GM04503 (cell line): ENCODE data around the gene RBPJL.
A peak's percentile ranks its signal among the peaks of the same experiment; 100 is the strongest.
"Not testable (repeated sequence)": the region's sequence is repeated elsewhere in the genome, so short reads cannot be mapped to it uniquely, and the experiment has no call there.

Experiments used
- DNase-seq: peaks from one replicate; pipeline ENCODE4 v3.0.0-alpha.2; 2012; ENCODE audit warnings: low read depth

Gene RBPJL

GRCh38 chr20:45342855-45343531 is 36.4 kb downstream of the RBPJL start:
- DNase-seq = no peak

- no peak for DNase-seq
Measured at GRCh38 chr20:45343532-45344167, 37.0 kb downstream of the RBPJL start.

- peak; percentile 69 for DNase-seq
Measured at GRCh38 chr20:45344168-45344860, 37.7 kb downstream of the RBPJL start.

- no peak for DNase-seq
Measured at GRCh38 chr20:45345104-45345936, 38.7 kb downstream of the RBPJL start.

- no peak for DNase-seq
Measured at GRCh38 chr20:45346291-45346718, 39.7 kb downstream of the RBPJL start.

GRCh38 chr20:45346851-45347250 is 40.2 kb downstream of the RBPJL start:
- DNase-seq = no peak

GRCh38 chr20:45347297-45347935 is 40.8 kb downstream of the RBPJL start:
- DNase-seq = no peak

GRCh38 chr20:45347936-45348778 is 41.5 kb downstream of the RBPJL start, which contains the start of gene SDC4:
TSS of gene SDC4 (minus strand) at chr20:45348424. CDS start at chr20:45348384, 40 bp downstream.
- DNase-seq = no peak

- no peak for DNase-seq
Measured at GRCh38 chr20:45350217-45350616, 43.6 kb downstream of the RBPJL start.

GRCh38 chr20:45350795-45351194 is 44.2 kb downstream of the RBPJL start:
- DNase-seq = not testable (repeated sequence)

GRCh38 chr20:45352729-45353128 is 46.1 kb downstream of the RBPJL start:
- no peak for DNase-seq

- DNase-seq = no peak
Measured at GRCh38 chr20:45353746-45354145, 47.1 kb downstream of the RBPJL start.

GRCh38 chr20:45354423-45355208 is 48.0 kb downstream of the RBPJL start:
- no peak for DNase-seq

- no peak for DNase-seq
Measured at GRCh38 chr20:45355209-45356084, 48.8 kb downstream of the RBPJL start.

GRCh38 chr20:45358282-45359068 is 51.8 kb downstream of the RBPJL start:
- DNase-seq = peak; percentile 76

GRCh38 chr20:45359069-45359405 is 52.4 kb downstream of the RBPJL start:
- DNase-seq = no peak

- no peak for DNase-seq
Measured at GRCh38 chr20:45359406-45360148, 52.9 kb downstream of the RBPJL start.
